HG03521 (cell line): ENCODE measurements around the gene CHRNA4.

Source experiments
- ATAC-seq: cut with Tn5 transposase; IDR thresholded peaks from one replicate; pipeline ENCODE4 v1.9.1; 2021; ENCODE audit warnings: mild to moderate bottlenecking, moderate library complexity; ENCODE audit not compliant: unreplicated experiment

The CHRNA4 gene

DNA sequence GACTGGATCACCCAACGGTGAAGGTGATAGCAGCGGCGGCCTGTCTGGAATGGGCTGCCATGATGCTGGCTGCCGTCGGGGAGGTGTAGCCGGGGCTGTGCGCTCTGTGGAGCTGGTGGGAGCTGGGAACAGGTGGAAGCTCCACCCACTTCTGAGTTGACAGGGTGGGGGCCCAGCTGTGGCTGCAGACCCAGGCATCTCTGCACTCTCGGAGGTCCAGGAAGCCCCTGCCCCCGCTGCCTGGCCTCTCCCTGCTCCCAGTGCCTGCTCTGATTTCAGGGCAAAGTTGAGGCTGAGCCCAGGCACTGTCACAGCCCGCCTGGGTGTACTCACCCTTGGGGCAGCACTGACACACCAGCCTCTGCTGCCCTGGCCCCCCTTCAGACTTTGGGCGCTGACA lies 18.1 kb upstream of the CHRNA4 start:
- no peak for ATAC-seq

DNA sequence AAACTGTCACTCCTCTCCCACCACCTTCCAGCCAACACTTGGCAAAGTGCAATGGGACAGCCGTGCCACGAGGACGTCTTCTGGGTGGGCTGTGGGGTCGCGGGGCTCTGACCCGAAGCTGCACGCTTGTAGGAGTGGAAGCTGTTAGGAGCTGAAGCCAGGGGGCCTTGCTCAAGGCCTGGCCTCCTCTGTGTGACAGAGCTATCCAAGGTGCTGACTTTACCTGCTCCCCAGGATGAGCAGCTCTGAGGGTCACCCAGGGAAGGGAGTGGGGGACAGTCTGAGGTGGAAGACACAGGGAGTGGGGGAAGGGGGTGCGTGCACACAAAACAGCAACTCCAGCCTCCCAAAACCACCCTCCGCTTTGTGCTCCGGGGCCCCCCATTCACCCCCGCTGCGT lies 17.5 kb upstream of the CHRNA4 start:
- ATAC-seq = no peak

DNA sequence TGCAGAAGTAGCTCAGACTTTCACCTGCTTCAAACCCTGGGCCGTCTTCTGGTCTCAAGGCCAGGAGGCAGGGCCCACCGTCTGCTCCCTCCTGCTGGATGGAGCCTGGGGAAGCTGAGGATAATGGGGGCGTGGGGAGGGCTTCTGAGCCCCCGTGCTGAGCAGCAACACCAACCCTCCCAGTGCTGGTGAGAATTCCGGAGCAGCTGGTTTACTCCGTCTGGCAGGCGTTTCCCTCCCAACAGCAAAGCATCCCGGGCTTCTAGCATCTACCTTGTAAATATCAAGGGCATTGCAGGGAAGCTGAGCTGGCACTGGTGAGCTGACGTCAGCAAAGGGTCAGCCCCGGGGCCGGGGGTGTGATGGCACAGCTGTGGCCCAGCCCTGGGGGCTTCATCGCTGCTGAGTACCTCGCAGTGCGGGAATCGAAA lies 16.8 kb upstream of the CHRNA4 start:
- ATAC-seq = no peak

GRCh38 chr20:63377256-63377941 lies 16.2 kb upstream of the CHRNA4 start:
- no peak for ATAC-seq

DNA sequence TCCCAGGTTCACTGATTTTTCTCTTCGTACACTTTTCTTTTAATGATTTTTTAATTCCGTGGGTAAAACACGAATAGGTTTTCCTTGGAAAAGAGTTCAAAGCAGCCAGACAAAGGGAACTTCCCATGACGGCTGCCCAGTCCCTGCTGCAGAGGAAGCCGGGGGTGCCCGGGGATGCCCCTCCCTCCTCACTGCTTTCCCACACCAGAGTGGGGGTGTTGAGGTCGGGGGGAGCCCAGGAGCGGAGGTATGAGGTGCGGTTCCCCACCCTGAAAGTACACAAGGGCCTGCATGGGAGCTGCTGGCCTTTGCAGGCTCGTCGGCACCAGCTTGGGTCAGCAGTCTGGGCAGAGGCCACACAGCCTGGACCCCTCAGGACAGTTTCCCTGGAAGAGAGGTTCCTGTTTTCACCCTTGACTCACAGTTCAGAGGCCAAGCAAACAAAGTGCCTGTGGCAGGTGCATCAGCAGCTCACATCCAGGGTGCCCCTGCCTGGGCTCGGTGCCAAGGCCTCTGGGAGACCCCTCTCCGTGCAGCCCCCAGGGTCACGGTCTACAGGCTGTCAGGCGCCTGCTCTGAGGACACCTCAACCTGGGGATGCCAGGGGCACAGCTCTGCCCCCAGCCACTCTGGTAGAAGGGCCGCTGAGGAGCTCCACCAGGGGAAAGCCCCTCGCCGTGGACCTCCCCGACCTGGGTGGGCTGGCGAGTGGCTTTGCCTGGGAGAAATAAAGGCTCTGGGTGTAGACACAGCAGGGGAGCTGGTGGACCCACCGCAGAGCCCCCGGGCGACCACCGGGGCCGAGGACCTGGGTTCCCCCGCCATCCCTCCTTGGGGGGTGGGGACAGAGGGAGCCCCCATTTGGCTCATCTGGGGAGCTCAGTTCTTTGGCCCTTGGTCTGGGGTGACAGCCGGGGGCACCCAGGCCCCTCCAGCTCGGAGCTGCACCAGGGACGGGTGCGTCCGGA lies 15.4 kb upstream of the CHRNA4 start:
- no peak for ATAC-seq

- ATAC-seq = no peak
These were observed 14.3 kb upstream of the CHRNA4 start for GRCh38 chr20:63375438-63375837.

DNA sequence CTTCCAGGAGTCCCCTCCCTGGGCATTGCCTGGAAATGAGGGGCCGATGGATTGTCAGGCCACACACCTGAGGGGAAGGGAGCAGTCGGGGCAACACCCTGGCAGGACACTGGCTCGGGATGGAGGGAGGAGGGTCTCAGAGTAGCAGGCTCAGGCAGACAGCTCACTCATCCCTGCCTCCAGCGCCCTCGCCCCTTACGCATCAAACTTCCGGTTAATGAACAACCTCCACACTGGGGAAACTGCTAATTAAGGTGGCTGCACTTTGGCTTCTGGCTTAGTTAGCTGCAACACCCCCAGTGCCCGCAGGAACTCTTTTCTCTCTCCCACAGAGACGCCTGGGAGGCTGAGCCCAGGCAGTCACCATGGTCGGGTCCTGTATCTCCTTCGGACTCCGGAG lies 13.4 kb upstream of the CHRNA4 start:
- ATAC-seq = no peak

- ATAC-seq = no peak
These were observed 12.8 kb upstream of the CHRNA4 start for GRCh38 chr20:63373996-63374395.

DNA sequence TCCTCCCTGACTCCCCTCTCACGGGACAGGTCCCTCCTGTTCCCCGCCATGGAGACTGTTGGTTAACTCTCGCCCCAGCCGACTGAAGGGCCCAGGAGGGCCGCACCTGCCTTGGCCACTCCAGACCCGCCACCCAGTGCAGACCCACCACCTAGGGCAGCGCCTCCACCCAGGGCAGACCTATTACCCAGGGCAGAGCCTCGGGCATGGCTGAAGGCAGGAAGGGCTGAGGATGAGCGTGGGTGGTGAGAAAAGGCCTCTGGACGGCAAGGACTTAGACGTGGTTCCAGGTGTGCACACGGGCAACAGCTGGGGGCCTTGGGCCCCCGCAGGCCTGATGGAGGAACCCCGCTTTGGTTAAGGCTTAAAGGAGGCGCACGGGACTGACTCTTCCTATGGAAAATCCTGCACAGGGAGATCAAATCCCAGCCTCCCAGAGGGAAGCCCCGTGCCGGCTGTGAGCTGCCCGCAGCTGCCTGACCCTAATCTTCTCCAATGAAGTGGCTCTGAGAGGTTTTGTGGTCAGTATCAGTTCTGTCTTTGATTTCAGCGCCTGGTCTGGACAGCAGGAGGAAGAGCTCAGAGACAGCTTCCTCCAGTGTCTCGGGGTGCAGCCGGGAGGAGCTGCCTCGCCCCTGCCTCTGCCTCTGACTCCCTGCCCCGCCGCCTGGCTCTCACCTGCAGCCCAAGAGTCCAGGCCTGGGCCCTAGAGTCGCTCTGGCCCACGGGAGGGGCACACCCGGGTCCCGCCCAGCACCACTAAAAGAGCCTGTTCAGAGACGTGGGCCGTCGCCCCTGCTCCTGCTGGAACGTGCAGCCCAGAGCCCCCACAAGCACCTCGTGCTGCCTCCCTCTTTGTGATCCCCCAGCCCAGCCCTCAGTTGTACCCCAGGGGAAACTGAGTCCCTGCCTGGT lies 12.1 kb upstream of the CHRNA4 start:
- no peak for ATAC-seq

DNA sequence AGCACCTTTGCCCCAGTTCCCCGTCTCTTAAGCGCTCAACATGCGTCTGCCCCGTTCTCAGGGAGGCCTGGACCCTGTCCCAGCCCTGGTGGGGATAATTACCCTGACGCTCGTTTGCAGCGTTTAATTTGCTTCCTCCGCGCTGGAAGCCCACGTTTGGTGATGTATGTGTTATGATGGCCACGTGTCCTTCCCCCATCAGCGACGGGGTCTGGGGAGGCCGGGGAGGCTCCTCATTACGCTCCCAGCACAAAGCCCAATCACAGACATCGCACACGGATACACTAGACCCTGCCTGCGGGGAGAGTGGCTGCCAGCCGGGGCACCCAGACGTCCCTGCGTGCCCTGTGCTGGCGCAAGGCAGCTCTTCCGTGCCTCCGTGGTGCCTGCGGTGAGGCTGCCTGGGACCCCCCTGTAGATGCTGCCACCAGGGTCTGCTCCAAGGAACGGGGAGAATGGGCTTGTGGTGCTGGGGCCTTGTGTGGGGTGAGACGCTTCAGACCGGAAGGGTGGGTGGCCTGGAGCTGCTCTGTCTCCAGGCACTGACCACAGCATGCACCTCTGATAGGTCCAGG lies 10.2 kb upstream of the CHRNA4 start:
- no peak for ATAC-seq

DNA sequence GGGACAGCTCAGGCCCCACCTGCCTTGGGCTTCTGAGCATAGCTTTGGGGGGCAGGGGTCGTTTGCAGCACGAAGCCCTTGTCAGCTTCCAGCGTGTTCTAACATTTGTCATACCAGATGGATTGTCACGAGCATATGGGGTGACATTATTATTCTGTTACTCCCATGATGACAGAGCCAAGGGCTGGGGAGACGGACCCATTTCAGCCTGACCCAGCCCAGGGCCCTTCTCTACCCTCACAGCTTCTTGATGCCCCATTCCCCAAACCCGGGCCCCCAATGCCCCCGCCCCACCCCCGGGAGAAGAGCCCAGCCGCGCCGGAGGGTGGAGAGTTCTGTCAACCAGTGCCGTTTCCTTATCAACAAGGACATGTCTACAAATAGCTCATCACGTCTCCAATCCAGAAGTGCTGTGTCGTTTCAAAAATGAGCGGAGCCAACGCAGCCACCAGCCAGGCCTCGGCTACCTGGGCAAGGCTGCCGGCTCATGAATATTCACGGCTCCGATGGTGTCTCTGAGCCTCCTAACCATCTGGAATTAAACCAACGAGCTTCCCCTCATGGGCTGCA lies 9.6 kb upstream of the CHRNA4 start:
- ATAC-seq = no peak

DNA sequence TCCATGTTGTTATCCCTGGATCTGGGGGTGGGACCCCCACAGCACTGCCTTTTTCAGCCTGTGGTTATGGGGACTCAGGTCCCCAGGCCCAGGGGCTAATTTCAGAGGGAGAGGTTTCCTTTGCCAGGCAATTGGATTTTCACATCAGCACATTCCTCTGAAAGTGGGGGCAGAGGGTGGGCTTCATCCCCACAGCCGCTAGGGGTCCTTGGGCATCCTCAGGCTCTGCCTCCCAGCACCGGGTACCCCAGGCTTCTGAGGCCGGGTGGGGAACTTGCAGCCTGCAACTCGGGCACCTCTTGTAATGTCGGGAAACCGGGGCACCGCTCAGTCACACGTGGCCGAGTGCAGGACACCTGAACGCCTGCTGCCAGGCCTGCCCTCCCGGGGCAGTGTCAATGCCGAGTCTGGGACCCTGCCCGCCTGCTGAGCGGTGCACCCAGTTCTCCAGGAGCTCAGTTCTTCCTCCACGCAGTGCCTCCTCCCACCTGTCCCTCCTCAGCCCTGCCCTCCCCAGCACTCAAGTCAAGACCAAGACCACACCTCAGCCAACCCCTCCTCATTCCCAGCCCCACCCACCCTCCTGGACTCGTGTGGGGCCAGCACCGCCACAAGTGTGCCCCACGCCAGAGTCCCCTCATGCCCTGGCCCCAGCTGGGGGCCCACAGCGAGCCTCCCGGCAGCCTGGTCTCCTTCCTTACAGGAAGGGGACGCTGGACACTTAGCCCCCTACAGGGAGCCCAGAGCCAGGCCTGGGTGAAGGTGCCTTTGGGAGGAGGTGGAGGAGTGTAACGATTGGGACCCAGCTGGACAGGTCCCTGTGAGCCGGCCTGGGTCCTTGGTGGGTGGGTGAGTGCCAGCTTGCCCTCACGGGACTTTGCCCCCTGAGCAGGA lies 8.8 kb upstream of the CHRNA4 start:
- no peak for ATAC-seq

DNA sequence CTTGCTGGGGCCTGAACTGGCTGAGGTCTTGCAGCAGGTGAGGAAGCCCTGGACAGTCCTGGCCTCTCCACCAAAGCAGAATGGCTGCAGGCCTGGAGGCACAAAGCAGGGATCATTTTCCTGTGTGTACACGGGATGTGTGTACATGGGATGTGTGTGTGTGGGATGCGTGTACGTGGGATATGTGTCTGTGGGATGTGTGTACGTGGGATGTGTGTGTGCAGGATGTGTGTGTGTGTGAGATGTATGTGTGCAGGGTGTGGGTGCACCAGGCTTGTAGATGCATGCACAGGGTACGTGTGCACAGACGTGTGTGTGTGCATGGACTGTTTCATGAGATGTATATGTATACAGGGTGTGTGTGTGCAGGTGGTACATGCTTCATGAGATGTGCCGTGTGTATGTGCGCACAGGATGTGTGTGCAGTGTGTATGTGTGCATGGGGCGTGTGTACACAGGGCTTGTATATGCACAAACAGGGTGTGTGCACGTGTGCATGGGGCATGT lies 7.9 kb upstream of the CHRNA4 start:
- ATAC-seq = no peak

DNA sequence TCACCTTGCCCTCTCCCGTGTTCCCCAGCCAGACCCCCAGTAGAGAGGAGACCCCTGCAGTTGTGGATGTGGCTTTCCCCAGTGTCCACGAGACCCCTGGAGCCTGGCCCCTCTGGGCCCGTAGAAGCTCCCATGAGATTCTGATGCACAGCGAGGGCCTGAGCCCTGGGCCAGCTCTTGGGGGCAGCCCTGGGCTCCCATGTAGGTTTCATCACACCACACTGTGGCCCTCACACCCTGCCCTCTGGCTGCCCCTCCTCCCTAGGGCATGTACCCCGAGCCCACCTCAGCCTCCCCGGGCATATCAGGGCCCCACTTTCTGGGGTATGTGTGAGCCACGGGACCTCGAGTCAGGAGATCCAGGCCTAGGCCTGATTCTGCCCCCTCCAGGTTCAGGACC lies 7.0 kb upstream of the CHRNA4 start:
- ATAC-seq = no peak

GRCh38 chr20:63367446-63368055 lies 6.4 kb upstream of the CHRNA4 start:
- no peak for ATAC-seq

DNA sequence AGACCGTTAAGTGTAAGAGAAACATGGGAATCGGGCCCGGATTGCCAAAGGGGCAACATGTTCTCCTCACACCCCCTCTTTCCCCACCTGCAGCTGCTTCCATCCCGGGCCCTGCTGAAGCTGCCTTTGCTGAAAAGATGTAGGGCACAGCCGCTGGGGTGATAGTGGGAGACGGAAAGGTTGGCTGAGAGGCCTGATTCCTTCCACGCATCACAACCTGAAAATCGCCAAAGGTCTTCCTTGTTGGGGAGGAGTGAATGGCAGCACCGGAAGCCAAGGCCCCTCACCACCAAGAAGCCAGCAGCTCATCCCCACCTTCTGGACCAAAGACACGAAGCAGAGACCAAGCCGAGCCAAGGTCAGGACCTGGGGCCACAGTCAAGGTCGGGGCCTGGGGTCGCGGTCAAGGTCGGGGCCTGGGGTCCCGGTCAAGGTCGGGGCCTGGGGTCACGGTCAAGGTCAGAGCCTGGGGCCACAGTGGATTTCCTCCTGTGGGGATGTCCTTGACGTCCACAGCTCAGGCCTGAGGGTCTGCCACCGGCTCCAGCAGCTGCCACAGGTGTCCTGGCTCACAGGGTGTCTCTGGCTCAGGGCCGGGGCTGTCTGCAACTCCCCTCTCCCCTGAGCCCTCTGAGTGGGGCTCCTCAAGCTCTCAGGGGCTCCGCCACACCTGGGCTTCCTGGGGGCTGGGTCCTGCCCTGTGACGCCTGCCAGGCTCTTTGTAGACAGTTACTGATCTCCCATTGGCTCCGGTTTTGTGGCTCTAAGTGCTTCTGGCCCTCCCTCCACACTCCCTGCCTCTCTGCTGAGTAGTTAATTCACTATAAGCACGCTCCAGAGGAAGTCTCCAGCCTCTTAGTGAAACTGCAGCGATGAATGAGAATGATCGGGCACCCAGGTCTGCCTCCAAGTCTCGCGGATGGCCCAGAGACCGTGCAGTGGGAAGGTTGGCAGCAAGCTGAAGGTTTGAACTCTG lies 5.5 kb upstream of the CHRNA4 start:
- no peak for ATAC-seq

GRCh38 chr20:63365601-63366389 lies 4.6 kb upstream of the CHRNA4 start:
- ATAC-seq = no peak
